ENCODE results near the gene SYNE2. TPM values are rescaled to one million over a fixed set of nuclear protein-coding genes. Genes with fewer than 3 reads are reported as not detected.

SYNE2 gene
- total and polyA plus RNA-seq, 4 donors: 26.9 to 208 (median 67.9) TPM

DNA sequence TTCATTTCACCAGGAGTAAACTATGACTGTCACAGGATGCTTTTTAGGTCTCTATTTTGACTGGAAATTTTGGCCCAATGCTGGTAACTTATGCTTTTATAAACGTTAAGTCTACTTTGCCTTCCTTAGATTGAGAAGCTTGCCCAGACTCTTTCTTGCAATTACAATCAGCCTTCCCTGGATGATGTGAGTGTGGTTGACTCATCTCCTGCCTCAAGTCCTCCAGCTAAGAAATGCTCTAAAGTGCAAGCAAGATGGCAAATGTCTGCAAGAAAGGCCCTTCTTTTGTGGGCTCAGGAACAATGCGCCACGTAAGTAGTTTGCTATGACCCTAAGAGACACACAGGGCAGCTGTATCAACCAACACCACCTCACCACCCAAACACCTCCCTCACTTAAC lies 96.9 kb downstream of the SYNE2 start:
- no peaks in the 10 kb centered on the region for H3K27me3 ChIP-seq (ENCODE audit: control insufficient read depth in 3 of 3, insufficient read depth in 3 of 3, low read length in 2 of 3)
- TF ChIP-seq, protein P1, sequence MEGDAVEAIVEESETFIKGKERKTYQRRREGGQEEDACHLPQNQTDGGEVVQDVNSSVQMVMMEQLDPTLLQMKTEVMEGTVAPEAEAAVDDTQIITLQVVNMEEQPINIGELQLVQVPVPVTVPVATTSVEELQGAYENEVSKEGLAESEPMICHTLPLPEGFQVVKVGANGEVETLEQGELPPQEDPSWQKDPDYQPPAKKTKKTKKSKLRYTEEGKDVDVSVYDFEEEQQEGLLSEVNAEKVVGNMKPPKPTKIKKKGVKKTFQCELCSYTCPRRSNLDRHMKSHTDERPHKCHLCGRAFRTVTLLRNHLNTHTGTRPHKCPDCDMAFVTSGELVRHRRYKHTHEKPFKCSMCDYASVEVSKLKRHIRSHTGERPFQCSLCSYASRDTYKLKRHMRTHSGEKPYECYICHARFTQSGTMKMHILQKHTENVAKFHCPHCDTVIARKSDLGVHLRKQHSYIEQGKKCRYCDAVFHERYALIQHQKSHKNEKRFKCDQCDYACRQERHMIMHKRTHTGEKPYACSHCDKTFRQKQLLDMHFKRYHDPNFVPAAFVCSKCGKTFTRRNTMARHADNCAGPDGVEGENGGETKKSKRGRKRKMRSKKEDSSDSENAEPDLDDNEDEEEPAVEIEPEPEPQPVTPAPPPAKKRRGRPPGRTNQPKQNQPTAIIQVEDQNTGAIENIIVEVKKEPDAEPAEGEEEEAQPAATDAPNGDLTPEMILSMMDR (IDR thresholded peaks at IDR 0.05; ENCODE audit: control extremely low read depth, extremely low read depth): no peak
- H3K4me1 ChIP-seq (ENCODE audit: control insufficient read depth in 5 of 5, insufficient read depth in 5 of 5, low read length in 5 of 5): peaks cover 0 to 3% (median 0%) of the 10 kb centered on the region in 5 donors
- ATAC-seq (ENCODE audit: insufficient read depth, low FRiP score) (no peak), DNase-seq (no peak)
- no peak overlapping the region for H3K27ac ChIP-seq (ENCODE audit: low read depth in 1 of 2, low read length in 1 of 2)
- no peak overlapping the region for H3K4me3 ChIP-seq
- 93% methylated on average over 3 of the region's 3 CpGs for WGBS, 2 donors
- peaks cover 2 to 21% (median 9%) of the 10 kb centered on the region in 4 donors for H3K36me3 ChIP-seq (ENCODE audit: control insufficient read depth in 4 of 4, insufficient read depth in 4 of 4, low read length in 4 of 4)
- no peak overlapping the region for H3K9ac ChIP-seq (ENCODE audit: insufficient read depth in 1 of 2, low read length in 2 of 2)
- no peaks in the 10 kb centered on the region for H3K9me3 ChIP-seq (ENCODE audit: control insufficient read depth in 4 of 4, insufficient read depth in 3 of 4, low read length in 3 of 4)

DNA sequence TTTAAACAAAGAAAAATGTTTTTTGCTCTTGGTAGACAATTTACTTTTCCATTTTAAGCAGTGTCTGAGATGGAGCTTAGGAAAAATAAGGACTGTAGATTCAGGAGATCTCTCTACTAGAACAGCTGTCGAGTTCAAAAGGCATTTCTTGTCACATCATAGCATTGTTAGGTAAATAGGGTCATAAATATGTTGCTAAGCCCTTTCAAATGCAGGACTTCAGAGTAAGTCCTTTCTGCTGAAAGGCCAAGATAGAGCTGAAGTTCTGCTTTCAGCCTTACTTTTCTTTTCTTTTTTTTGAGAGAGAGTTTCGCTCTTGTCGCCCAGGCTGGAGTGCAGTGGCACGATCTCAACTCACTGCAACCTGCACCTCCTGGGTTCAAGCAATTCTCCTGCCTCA lies 98.2 kb downstream of the SYNE2 start:
- Histone ChIP-seq H3K9ac (ENCODE audit: insufficient read depth in 1 of 2, low read length in 2 of 2) (no peak overlapping the region), H3K9me3 (ENCODE audit: control insufficient read depth in 4 of 4, insufficient read depth in 3 of 4, low read length in 3 of 4) (no peaks in the 10 kb centered on the region), H3K27me3 (ENCODE audit: control insufficient read depth in 3 of 3, insufficient read depth in 3 of 3, low read length in 2 of 3) (no peaks in the 10 kb centered on the region), H3K36me3 (ENCODE audit: control insufficient read depth in 4 of 4, insufficient read depth in 4 of 4, low read length in 4 of 4) (peaks cover 1 to 21% (median 10%) of the 10 kb centered on the region in 4 donors), H3K4me1 (ENCODE audit: control insufficient read depth in 5 of 5, insufficient read depth in 5 of 5, low read length in 5 of 5) (peaks cover 0 to 3% (median 0%) of the 10 kb centered on the region in 5 donors), H3K27ac (ENCODE audit: low read depth in 1 of 2, low read length in 1 of 2) (no peak overlapping the region), H3K4me3 (no peak overlapping the region)
- 91% methylated on average over 4 of the region's 4 CpGs for WGBS, 2 donors
- ATAC-seq (ENCODE audit: insufficient read depth, low FRiP score): no peak
- DNase-seq: no peak
- TF ChIP-seq, protein P1 (IDR thresholded peaks at IDR 0.05; ENCODE audit: control extremely low read depth, extremely low read depth): no peak

DNA sequence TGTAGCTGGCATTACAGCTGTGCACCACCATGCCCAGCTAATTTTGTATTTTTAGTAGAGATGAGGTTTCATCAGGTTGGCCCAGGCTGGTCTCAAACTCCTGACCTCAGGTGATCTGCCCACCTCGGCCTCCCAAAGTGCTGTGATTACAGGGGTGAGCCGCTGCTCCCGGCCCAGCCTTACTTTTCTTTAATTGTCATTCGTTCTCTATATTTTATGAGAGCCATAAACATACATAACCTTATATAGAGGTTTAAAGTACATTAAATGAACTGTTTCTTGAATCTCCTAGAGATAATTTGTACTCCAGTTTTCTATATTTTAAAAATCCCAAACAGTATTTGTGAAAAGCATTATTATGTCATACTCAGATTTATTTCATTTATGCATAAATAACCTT lies 98.6 kb downstream of the SYNE2 start:
- Histone ChIP-seq H3K36me3 (ENCODE audit: control insufficient read depth in 4 of 4, insufficient read depth in 4 of 4, low read length in 4 of 4) (peaks cover 1 to 21% (median 10%) of the 10 kb centered on the region in 4 donors), H3K4me1 (ENCODE audit: control insufficient read depth in 5 of 5, insufficient read depth in 5 of 5, low read length in 5 of 5) (peaks cover 0 to 3% (median 0%) of the 10 kb centered on the region in 5 donors), H3K9ac (ENCODE audit: insufficient read depth in 1 of 2, low read length in 2 of 2) (no peak overlapping the region), H3K9me3 (ENCODE audit: control insufficient read depth in 4 of 4, insufficient read depth in 3 of 4, low read length in 3 of 4) (no peaks in the 10 kb centered on the region), H3K4me3 (no peak overlapping the region), H3K27ac (ENCODE audit: low read depth in 1 of 2, low read length in 1 of 2) (no peak overlapping the region), H3K27me3 (ENCODE audit: control insufficient read depth in 3 of 3, insufficient read depth in 3 of 3, low read length in 2 of 3) (no peaks in the 10 kb centered on the region)
- ATAC-seq (ENCODE audit: insufficient read depth, low FRiP score) (no peak), DNase-seq (no peak)
- WGBS, 2 donors: 73 to 95% methylated on average over 4 of the region's 4 CpGs
- TF ChIP-seq, protein P1 (IDR thresholded peaks at IDR 0.05; ENCODE audit: control extremely low read depth, extremely low read depth): no peak

Measured in lung (tissue), 12 donors.